Osteoblast (primary cell): Measurements from ENCODE around the gene GRIK3. TPM values are rescaled to one million over a fixed set of nuclear protein-coding genes. Genes with fewer than 3 reads are reported as not detected.

Experiments used
- DNase-seq: peaks from one replicate; pipeline ENCODE4 v3.0.0; 2011; ENCODE audit warnings: low spot score, mixed read lengths; ENCODE audit not compliant: insufficient read length; ENCODE audit errors: missing footprints
- H2AFZ ChIP-seq: 2 replicates; pipeline ENCODE4 v1.6.0; 2011; ENCODE audit warnings: mild to moderate bottlenecking, low read length
- H3K27ac ChIP-seq: 2 replicates; pipeline ENCODE4 v1.5.1; 2011; ENCODE audit warnings: mild to moderate bottlenecking, low read depth, low read length, moderate library complexity
- H3K27me3 ChIP-seq: 2 replicates; pipeline ENCODE4 v1.6.0; 2012; ENCODE audit warnings: mild to moderate bottlenecking, control low read depth, inconsistent platforms, low read length, moderate library complexity; ENCODE audit not compliant: insufficient read depth
- H3K36me3 ChIP-seq: 2 replicates; pipeline ENCODE4 v1.5.1; 2011; ENCODE audit warnings: mild to moderate bottlenecking, low read length, control low read depth, moderate library complexity; ENCODE audit not compliant: insufficient read depth
- H3K4me1 ChIP-seq: 2 replicates; pipeline ENCODE4 v1.5.1; 2011; ENCODE audit warnings: mild to moderate bottlenecking, low read length, control low read depth, moderate library complexity; ENCODE audit not compliant: insufficient read depth
- H3K4me2 ChIP-seq: 2 replicates; pipeline ENCODE4 v1.6.0; 2011; ENCODE audit warnings: mild to moderate bottlenecking, low read length; ENCODE audit not compliant: insufficient read depth
- H3K4me3 ChIP-seq: fragments of 200-600 bp; sonication (generic); 3 replicates; pipeline ENCODE4 v1.5.1; 2012; ENCODE audit warnings: mild to moderate bottlenecking, low read length, inconsistent platforms; ENCODE audit not compliant: insufficient read depth
- H3K79me2 ChIP-seq: 2 replicates; pipeline ENCODE4 v1.6.0; 2012; ENCODE audit warnings: mild to moderate bottlenecking, low read length, control low read depth, inconsistent platforms; ENCODE audit not compliant: insufficient read depth
- H3K9me3 ChIP-seq: 2 replicates; pipeline ENCODE4 v1.5.1; 2011; ENCODE audit warnings: low read depth, low read length, control low read depth
- H4K20me1 ChIP-seq: 2 replicates; pipeline ENCODE4 v1.6.0; 2012; ENCODE audit warnings: mild to moderate bottlenecking, low read length, control low read depth; ENCODE audit not compliant: insufficient read depth
- total RNA-seq: library from RNA; depleted of rRNA; stranded (reverse); fragments of >200 nt; gene quantifications from 2 replicates; pipeline ENCODE4 v1.2.3, GENCODE V29; 2012
- TF ChIP-seq, protein P1 (sequence below): IDR thresholded peaks from 2 replicates; pipeline ENCODE4 v1.5.1; 2011; ENCODE audit warnings: mild to moderate bottlenecking, low read depth, low read length, moderate library complexity; ENCODE audit errors: extremely low read depth

The GRIK3 gene
- total RNA-seq, 1 donor, result not detected

GRCh38 chr1:37037690-37038089, 3.4 kb upstream of the GRIK3 start:
- no peaks in the 10 kb centered on the region for H3K9me3 ChIP-seq

DNA sequence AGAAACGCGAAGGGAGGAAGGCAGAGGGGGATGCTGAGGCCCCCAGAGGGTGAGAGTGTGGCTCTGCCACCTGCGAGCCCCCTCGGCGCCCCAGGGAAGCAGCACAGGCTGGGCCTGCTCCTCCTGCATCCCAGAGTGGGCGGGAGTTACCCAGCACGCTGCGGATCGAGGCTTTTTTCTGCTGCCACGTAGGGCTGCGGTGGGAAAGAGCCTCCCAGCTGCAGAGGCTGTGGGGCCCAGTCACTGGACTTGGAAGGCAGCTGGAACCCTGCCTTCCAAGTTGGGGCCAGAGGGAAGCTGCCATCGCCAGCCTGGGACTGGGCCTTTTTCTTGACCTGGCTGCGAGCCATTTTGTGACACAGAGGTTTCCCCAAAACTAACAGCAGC, 2.3 kb upstream of the GRIK3 start:
- H4K20me1 ChIP-seq, result no peaks in the 10 kb centered on the region
- no peak overlapping the region for H2AFZ ChIP-seq
- no peaks in the 10 kb centered on the region for H3K4me1 ChIP-seq
- H3K4me3 ChIP-seq, result no peak overlapping the region
- TF ChIP-seq, protein P1, sequence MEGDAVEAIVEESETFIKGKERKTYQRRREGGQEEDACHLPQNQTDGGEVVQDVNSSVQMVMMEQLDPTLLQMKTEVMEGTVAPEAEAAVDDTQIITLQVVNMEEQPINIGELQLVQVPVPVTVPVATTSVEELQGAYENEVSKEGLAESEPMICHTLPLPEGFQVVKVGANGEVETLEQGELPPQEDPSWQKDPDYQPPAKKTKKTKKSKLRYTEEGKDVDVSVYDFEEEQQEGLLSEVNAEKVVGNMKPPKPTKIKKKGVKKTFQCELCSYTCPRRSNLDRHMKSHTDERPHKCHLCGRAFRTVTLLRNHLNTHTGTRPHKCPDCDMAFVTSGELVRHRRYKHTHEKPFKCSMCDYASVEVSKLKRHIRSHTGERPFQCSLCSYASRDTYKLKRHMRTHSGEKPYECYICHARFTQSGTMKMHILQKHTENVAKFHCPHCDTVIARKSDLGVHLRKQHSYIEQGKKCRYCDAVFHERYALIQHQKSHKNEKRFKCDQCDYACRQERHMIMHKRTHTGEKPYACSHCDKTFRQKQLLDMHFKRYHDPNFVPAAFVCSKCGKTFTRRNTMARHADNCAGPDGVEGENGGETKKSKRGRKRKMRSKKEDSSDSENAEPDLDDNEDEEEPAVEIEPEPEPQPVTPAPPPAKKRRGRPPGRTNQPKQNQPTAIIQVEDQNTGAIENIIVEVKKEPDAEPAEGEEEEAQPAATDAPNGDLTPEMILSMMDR, result no peak
- H3K4me2 ChIP-seq, result no peak overlapping the region
- no peak overlapping the region for H3K27ac ChIP-seq
- peaks cover 37% of the 10 kb centered on the region for H3K27me3 ChIP-seq
- no peak for DNase-seq
- no peaks in the 10 kb centered on the region for H3K9me3 ChIP-seq
- H3K79me2 ChIP-seq, result no peaks in the 10 kb centered on the region
- no peaks in the 10 kb centered on the region for H3K36me3 ChIP-seq

More at GRCh38 chr1:37037690-37038089, 3.4 kb upstream of the GRIK3 start:
- Histone ChIP-seq H3K27ac (no peak overlapping the region), H2AFZ (no peak overlapping the region), H3K4me1 (no peaks in the 10 kb centered on the region), H3K4me2 (no peak overlapping the region), H3K79me2 (no peaks in the 10 kb centered on the region), H3K4me3 (no peak overlapping the region), H3K27me3 (peaks cover 26% of the 10 kb centered on the region), H3K36me3 (no peaks in the 10 kb centered on the region), H4K20me1 (no peaks in the 10 kb centered on the region)
- TF ChIP-seq, protein P1, result no peak
- no peak for DNase-seq

- Histone ChIP-seq H3K79me2 (no peaks in the 10 kb centered on the region), H4K20me1 (no peaks in the 10 kb centered on the region), H3K4me3 (no peak overlapping the region), H3K4me1 (no peaks in the 10 kb centered on the region), H2AFZ (no peak overlapping the region), H3K27ac (no peak overlapping the region), H3K9me3 (no peaks in the 10 kb centered on the region), H3K36me3 (no peaks in the 10 kb centered on the region), H3K27me3 (peaks cover 38% of the 10 kb centered on the region), H3K4me2 (no peak overlapping the region)
- DNase-seq, result no peak
- TF ChIP-seq, protein P1, result no peak
Measured at GRCh38 chr1:37035796-37036666, 1.7 kb upstream of the GRIK3 start.

DNA sequence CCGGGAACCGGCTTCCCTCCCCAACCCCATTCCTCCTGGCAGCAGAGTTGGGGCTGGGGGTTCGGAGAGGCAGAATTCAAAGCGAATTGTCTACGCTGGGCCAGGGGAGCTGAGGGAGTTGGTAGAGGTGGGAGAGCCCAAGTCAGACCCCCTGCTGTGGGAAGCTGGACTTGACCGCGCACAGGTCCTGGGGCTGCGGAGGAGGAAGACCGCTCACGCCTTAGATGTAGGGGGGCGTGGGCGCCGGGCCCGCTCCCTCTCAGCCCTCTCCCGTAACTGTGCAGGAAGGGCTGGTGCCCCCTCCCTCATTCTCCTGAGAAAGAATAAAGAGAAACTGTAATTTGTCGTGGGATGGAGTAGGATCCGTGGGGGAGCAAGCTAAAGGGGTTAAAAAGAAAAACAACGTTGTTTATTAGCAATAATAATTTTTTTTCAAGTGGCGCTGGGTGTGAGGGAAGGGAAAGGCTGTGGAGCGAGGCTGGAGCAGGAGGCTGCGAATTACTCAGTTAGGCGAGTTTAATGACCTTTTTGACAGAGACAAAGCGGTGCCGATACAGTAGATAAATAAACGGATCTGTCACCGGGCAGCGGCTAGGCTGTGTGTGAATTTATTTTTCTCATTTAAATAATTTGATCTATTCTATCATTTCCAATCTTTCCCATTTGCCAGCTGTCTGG, 838 bp upstream of the GRIK3 start:
- Histone ChIP-seq H2AFZ (no peak overlapping the region), H3K4me1 (no peaks in the 10 kb centered on the region), H3K27me3 (peaks cover 38% of the 10 kb centered on the region), H4K20me1 (no peaks in the 10 kb centered on the region), H3K79me2 (no peaks in the 10 kb centered on the region), H3K4me3 (no peak overlapping the region), H3K36me3 (no peaks in the 10 kb centered on the region), H3K9me3 (no peaks in the 10 kb centered on the region), H3K4me2 (no peak overlapping the region), H3K27ac (no peak overlapping the region)
- no peak for DNase-seq
- TF ChIP-seq, protein P1, result no peak
